Measurements from ENCODE around the gene GALNT2.
A peak's percentile ranks its signal among the peaks of the same experiment; 100 is the strongest.

Gene GALNT2

GRCh38 chr1:230145953-230146476 is 79.0 kb downstream of the GALNT2 start:
- peak; percentile 59 for DNase-seq (ENCODE audit: low spot score)

- no peak for DNase-seq (ENCODE audit: low spot score)
These were observed 79.7 kb downstream of the GALNT2 start for GRCh38 chr1:230146709-230147108.

- DNase-seq (ENCODE audit: low spot score), result no peak
These were observed 80.5 kb downstream of the GALNT2 start for GRCh38 chr1:230147253-230148125.

- no peak for DNase-seq (ENCODE audit: low spot score)
These were observed 81.2 kb downstream of the GALNT2 start for GRCh38 chr1:230148126-230148652.

- DNase-seq (ENCODE audit: low spot score), result no peak
These were observed 81.9 kb downstream of the GALNT2 start for GRCh38 chr1:230148768-230149469.

- DNase-seq (ENCODE audit: low spot score), result peak; percentile 61
These were observed 82.9 kb downstream of the GALNT2 start for GRCh38 chr1:230149751-230150584.

- DNase-seq (ENCODE audit: low spot score), result no peak
These were observed 83.6 kb downstream of the GALNT2 start for GRCh38 chr1:230150615-230151014.

- no peak for DNase-seq (ENCODE audit: low spot score)
These were observed 85.0 kb downstream of the GALNT2 start for GRCh38 chr1:230151924-230152468.

GRCh38 chr1:230152999-230153398 is 86.0 kb downstream of the GALNT2 start:
- DNase-seq (ENCODE audit: low spot score), result no peak

- no peak for DNase-seq (ENCODE audit: low spot score)
These were observed 86.7 kb downstream of the GALNT2 start for GRCh38 chr1:230153641-230154296.

GRCh38 chr1:230155021-230155420 is 88.0 kb downstream of the GALNT2 start:
- DNase-seq (ENCODE audit: low spot score), result no peak

- DNase-seq (ENCODE audit: low spot score), result no peak
These were observed 89.0 kb downstream of the GALNT2 start for GRCh38 chr1:230156068-230156467.

- DNase-seq (ENCODE audit: low spot score), result no peak
These were observed 89.5 kb downstream of the GALNT2 start for GRCh38 chr1:230156536-230156935.

GRCh38 chr1:230157420-230158390 is 90.7 kb downstream of the GALNT2 start:
- DNase-seq (ENCODE audit: low spot score), result no peak

- DNase-seq (ENCODE audit: low spot score), result peak; percentile 50
These were observed 91.6 kb downstream of the GALNT2 start for GRCh38 chr1:230158415-230159291.

GRCh38 chr1:230159580-230159979 is 92.5 kb downstream of the GALNT2 start:
- no peak for DNase-seq (ENCODE audit: low spot score)

- DNase-seq (ENCODE audit: low spot score), result no peak
These were observed 94.1 kb downstream of the GALNT2 start for GRCh38 chr1:230160957-230161771.

- DNase-seq (ENCODE audit: low spot score), result no peak
These were observed 96.2 kb downstream of the GALNT2 start for GRCh38 chr1:230163205-230163604.

Data from hematopoietic multipotent progenitor cell treated with erythropoietin and hydrocortisone succinate and interleukin-3 and kit ligand, for 15 days (in vitro differentiated cells).